ENCODE results near the gene S1PR5.

DNA sequence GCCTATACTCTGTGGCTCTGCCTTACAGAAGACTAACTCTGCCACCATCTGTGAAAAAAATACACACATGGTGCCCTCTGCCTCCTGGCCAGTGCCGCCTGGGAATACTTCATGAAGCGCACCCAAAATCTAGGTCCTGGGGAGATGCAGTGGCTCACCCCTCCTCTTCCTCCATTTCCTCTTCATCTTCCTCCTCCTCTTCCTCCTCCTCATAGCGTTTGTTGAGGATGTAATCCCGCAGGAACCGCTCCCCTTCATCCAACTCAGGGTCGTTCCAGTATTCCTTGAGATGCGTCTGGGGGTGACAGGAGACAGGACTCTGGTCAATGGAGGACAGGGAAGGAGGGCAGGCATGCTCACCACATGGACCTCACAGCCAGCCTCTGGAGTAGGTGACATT, 42.9 kb upstream of the S1PR5 start:
- TF ChIP-seq, protein P1, sequence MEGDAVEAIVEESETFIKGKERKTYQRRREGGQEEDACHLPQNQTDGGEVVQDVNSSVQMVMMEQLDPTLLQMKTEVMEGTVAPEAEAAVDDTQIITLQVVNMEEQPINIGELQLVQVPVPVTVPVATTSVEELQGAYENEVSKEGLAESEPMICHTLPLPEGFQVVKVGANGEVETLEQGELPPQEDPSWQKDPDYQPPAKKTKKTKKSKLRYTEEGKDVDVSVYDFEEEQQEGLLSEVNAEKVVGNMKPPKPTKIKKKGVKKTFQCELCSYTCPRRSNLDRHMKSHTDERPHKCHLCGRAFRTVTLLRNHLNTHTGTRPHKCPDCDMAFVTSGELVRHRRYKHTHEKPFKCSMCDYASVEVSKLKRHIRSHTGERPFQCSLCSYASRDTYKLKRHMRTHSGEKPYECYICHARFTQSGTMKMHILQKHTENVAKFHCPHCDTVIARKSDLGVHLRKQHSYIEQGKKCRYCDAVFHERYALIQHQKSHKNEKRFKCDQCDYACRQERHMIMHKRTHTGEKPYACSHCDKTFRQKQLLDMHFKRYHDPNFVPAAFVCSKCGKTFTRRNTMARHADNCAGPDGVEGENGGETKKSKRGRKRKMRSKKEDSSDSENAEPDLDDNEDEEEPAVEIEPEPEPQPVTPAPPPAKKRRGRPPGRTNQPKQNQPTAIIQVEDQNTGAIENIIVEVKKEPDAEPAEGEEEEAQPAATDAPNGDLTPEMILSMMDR (conservative IDR thresholded peaks at IDR 0.05; ENCODE audit: low read depth, low read length) = no peak
- TF ChIP-seq EZH2 (IDR thresholded peaks at IDR 0.05; ENCODE audit: borderline replicate concordance, low read depth, low read length, poor library complexity, severe bottlenecking) = no peak

All from A673 (cell line).